ENCODE data around the gene SSH2.
"Not testable (repeated sequence)": the region's sequence is repeated elsewhere in the genome, so short reads cannot be mapped to it uniquely, and the experiment has no call there.

SSH2 gene

DNA sequence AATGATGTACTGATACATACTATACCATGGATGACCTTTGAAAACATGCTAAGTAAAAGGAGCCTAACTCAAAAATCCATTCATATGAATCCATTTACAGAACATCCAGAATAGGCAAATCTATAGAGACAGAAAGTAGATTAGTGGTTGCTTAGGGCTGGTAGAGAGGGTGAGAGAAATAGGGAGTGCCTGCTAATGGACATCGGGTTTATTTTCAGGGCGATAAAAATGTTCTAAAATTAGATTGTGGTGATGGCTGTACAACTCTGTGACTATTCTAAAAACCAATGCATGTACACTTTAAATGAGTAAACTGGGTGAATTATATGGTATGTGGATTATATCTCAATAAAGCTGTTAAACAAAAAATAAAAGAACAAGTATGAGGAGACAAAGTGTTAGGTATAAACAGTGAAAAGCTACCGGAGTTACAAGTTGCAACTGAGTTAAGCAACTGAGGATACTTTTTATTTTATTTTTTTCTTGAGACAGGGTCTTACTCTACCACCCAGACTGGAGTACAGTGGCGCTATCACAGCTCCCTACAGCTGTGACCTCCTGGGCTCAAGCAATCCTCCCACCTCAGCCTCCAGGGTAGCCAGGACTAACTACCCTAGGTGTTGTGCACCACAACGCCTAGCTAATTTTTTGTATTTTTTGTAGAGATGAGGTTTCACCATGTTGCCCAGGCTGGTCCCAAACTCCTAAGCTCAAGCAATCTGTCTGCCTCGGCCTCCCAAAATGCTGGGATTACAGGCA lies 231.8 kb downstream of the SSH2 start:
- no peak for DNase-seq

DNA sequence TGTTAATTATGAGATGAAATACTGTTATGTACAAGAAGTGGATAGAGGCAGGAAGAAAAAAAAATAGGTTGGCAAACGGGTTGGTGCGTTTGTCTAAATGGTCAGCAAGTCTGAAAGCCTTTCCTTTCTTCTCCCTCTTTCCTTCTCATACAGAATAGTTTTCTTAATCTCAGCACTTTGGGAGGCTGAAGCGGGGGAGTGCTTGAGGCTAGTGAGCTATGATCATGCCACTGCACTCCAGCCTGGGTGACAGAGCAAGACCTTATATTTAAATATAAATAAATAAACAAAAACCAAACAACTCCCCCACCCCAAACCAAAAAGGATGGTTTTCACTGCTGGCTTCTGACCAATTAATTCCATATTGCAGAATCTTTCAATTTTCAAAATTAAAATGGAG lies 232.7 kb downstream of the SSH2 start:
- DNase-seq: no peak

DNA sequence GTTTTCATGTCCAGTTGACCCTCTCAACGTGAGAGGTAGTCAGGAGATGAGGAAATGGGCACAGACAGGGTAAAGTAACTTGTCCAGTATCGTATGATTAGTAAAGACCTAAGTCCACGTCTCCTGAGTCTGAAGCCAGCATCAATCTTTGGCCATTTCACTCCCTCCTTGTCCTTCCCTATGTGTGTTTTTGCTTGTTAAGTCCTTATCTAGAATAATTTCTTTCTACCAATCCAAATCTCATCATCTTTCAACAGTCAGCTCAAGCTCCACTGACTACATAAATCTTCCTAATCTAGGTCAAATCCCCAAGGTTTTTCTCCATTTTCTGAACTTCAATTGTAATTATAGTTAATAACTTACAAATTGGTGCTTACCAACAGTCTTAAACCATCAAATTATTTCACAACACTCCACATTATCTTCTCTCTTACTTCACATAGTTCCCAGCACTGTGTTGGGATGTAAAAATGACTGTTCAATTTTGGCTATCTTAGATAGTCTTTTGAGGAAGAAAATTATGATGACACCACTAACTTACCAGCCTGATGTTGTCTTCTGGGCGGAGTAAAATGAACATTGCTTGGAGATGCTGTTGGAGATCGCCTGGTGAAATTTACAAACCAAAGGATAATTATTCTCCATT lies 235.0 kb downstream of the SSH2 start:
- DNase-seq: no peak

GRCh38 chr17:29693751-29694150 lies 236.3 kb downstream of the SSH2 start:
- no peak for DNase-seq

DNA sequence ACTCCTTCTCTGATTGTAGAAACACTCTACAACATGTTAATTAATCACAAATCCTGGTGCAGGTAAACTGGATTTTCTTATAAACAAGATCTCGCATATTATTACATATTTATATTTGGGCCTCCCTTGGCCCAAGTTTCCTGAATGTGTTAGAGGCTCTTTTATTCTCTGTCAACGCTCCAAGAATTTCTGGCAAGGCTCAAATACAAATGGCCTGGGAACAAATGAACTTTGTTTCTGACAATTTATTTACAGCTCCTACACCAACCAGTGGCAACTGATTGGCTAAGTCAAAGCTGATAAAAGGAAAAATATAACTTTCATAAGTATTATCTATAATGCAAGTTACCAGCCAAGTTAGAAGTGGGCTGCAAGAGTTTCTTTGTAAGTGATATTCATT lies 242.4 kb downstream of the SSH2 start:
- no peak for DNase-seq

DNA sequence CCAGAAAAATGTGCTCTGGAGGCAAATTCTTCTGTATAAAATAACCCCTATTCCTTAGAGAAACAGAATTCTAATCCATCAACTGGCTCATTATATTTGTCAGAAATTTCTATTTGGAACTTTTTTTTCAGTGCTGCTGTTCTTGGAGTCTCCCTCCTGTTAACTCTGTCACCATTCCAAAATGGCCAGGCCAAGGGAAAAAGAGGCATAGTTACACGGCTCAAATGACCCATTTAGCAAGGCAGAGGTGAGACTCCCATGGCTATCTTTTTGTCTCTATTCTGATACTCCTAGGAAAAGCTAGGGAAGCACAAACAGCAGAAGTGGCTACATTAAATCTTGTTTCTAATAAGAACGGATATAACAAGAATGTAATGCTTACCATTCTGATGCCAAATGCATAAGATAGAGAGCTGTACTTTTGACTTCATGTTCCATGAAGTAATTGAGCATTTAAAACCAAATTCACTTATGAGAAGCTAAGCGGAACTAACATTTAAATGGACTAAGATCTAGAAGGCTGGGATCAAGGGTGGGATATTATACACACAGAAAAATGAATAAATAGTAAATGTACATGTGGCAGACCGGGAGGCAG lies 242.9 kb downstream of the SSH2 start:
- peak; percentile 35 for DNase-seq

GRCh38 chr17:29683481-29683880 lies 246.5 kb downstream of the SSH2 start:
- no peak for DNase-seq

DNA sequence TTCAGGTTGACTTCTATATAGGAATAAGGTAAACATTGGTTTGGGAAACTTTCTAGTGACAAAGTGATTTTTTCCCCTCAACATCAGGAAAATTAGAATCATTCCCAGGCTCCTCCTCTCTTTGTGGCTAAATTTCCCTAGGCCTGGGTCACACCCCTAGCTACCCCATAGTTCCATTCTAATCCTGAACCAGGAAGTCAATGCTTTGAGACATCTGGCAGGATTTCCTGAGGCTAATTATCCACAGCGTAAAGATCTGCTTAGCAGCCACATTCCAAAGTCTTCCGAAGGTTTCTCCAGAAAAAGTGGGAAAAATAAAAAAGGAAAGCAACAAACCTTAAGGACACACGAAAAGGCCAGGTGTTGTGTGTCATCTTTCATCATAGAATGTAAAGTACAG lies 247.0 kb downstream of the SSH2 start:
- no peak for DNase-seq

GRCh38 chr17:29682054-29682453 lies 248.0 kb downstream of the SSH2 start:
- no peak for DNase-seq

DNA sequence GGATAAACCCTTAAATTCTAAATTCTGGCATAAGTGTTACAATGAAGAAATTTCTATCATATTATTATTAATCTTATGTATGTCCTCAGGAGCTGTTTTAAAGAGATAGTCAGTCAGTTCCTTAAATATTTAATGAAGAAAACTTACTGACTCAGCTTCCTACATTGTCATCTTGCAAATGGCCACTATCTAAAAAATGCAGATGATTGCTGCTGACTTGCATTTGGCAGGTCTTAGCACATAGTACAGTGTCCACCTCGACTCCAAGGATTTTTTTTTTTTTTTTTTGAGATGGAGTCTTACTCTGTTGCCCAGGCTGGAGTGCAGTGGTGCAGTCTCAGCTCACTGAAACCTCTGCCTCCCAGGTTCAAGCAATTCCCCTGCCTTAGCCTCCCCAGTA lies 252.2 kb downstream of the SSH2 start:
- no peak for DNase-seq

DNA sequence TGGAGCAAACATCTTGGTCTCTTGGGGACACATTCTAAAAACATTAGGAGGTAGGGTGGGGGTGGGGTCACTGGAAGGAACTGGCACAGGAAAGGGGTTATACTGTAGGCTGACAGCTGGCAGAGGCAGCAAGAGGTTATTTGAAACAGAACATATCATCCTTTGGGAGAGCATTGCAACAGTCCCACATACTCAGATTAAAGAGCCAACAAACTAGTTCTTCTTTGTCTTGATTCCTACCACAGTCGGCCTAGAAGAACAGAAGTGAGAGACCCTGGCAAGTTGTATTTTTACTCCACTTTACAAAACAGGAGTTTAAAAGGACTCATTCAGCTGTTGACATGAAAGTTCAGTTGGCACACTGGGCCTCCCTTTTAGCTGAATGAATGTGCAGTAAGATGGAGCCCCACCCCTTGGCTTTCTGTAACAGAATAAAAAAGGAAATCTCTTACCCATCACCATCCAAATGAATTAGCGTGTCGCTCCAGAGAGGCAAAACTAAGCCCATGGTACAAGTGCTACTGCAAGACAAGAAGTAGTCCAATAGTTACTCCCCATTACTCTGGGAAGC lies 252.7 kb downstream of the SSH2 start:
- no peak for DNase-seq

DNA sequence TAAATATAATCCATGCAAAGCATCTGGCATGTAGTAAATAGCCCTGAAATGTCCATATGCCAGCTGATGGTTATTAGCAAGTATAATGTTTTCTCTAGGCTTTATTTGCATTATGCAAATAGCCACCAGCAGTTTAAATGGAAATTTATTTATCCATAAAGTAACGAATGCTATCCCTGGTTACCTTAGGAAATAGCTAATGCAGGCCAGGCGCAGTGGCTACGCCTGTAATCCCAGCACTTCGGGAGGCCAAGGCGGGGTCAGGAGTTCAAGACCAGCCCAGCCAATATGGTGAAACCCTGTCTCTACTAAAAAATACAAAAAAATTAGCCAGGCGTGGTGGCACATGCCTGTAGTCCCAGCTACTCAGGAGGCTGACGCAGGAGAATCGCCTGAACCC lies 254.1 kb downstream of the SSH2 start:
- DNase-seq: not testable (repeated sequence)

DNA sequence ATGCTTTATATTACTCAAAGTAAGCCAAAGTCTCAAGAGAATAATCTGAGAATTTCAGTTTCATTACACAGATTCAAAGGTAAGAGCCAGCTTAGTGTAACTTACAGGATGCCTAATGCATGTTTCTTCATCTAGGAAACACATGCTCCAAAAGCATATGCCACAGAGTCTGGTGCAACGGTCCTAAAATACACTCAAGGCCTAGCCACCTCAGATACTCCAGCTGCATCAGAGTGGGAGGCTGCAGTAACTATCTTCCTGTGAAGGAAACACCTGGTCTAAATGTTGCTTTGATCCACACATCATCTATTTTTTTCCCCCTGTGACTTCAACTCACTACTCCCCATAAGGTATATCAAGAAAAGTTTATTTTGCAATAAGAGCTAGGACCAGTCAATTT lies 255.7 kb downstream of the SSH2 start:
- no peak for DNase-seq

GRCh38 chr17:29671661-29672060 lies 258.4 kb downstream of the SSH2 start:
- no peak for DNase-seq

- no peak for DNase-seq
Observed at GRCh38 chr17:29669266-29669665, 260.8 kb downstream of the SSH2 start.

GRCh38 chr17:29667969-29668368 lies 262.1 kb downstream of the SSH2 start:
- no peak for DNase-seq

DNA sequence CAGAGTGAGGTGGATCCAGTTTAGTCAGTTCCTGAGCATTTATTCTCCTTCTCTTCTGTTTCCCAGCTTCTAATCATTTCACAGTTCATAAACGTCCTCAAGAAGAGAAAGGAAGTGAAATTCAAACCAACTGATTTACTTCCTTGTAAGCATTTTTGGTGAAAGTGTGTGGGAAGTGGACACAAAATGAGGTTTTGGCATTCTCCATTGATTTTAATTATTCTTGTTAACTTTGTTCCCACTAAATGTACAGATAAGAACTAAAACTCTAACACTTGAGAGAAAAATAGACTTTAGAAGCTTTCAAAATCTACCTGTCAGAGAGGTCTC lies 264.6 kb downstream of the SSH2 start:
- no peak for DNase-seq

- no peak for DNase-seq
Observed at GRCh38 chr17:29664743-29665480, 265.1 kb downstream of the SSH2 start.

- no peak for DNase-seq
Observed at GRCh38 chr17:29663155-29663554, 266.9 kb downstream of the SSH2 start.

- DNase-seq: no peak
Observed at GRCh38 chr17:29661213-29661612, 268.8 kb downstream of the SSH2 start.

DNA sequence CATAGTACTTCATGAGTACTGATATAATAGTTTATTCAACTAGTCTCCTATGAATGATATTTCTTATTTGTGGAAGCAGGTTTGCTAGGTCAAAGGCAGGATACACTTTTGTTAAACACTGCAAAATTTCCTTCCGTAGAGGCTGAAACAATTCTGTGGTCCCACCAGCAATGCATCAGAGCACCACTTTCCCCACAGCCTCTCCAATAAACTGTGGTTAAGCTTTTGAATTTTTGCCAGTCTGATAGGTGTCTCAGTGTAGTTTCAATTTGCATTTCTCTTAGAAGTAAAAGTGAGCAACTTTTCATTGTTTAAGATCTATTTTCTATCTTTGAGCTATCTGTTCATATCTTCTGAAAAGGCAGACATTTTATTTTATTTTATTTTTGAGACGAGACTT lies 270.9 kb downstream of the SSH2 start:
- DNase-seq: no peak

GRCh38 chr17:29655323-29655722 lies 274.7 kb downstream of the SSH2 start:
- no peak for DNase-seq

- no peak for DNase-seq
Observed at GRCh38 chr17:29653995-29654714, 275.9 kb downstream of the SSH2 start.

Data from NCI-H446 treated with DMSO at 0.1 percent for 48 hours (cell line).